NT2/D1 (cell line): Measurements from ENCODE around the gene CYTIP.

Experiments
- YY1 ChIP-seq: IDR thresholded peaks from 2 replicates; pipeline ENCODE4 v1.6.1; 2011; ENCODE audit not compliant: insufficient read length, insufficient read depth
- ZNF274 ChIP-seq: IDR thresholded peaks from 2 replicates; pipeline ENCODE4 v1.6.1; 2011; ENCODE audit warnings: mild to moderate bottlenecking, low read depth, low read length

DNA sequence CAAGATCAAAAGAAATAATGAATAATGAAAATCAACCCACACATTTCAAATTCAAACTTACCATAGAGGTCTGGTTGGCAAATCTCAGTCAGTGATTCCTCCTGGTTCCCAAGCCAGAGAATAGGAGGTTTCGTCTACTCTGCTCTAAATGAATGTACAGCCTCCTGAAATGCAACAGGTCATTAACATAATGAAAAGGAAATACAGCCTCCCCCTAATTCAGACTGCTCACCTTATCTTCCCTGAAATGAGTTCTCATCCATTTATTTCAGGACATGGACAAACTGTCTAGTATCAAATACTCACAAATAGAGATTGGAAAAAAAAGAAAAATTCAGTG lies 43.4 kb upstream of the CYTIP start:
- TF ChIP-seq YY1: no peak
- no peak for TF ChIP-seq ZNF274
